MCF 10A (cell line): ENCODE results near the gene CD84. TPM values are rescaled to one million over a fixed set of nuclear protein-coding genes. Genes with fewer than 3 reads are reported as not detected.
A peak's percentile ranks its signal among the peaks of the same experiment; 100 is the strongest.

Experiments used
- BruUV-seq: library from RNA; stranded (reverse); fragments of 400-500 nt; replicated peaks from 2 replicates; lab custom pipeline; 2021; lab: Mats Ljungman, UMichigan
- CTCF ChIA-PET: fragments of 300-600 bp; sonication (Branson Sonifier 250); formaldehyde crosslinking; extraction: SDS; loops from one replicate; lab custom pipeline; 2021; ENCODE audit warnings: antibody characterized with exemption, inconsistent platforms; lab: Yijun Ruan, JAX
- POLR2A ChIA-PET: fragments of 300-600, 350-650 bp; sonication (Branson Sonifier 250); formaldehyde crosslinking; extraction: SDS; loops from one replicate; lab custom pipeline; 2020; ENCODE audit warnings: antibody characterized with exemption, inconsistent platforms; lab: Yijun Ruan, JAX
- DNase-seq: peaks from one replicate; pipeline ENCODE4 v3.0.0-alpha.2; 2018; ENCODE audit not compliant: unreplicated experiment
- H3K27ac Mint-ChIP-seq: one replicate; pipeline ENCODE4 v1.8.0; 2022; ENCODE audit warnings: mild to moderate bottlenecking, low read depth, mixed read lengths; ENCODE audit not compliant: unreplicated experiment
- H3K27me3 Mint-ChIP-seq: one replicate; pipeline ENCODE4 v1.8.0; 2022; ENCODE audit warnings: mixed read lengths; ENCODE audit not compliant: insufficient read depth, unreplicated experiment
- H3K36me3 Mint-ChIP-seq: one replicate; pipeline ENCODE4 v1.8.0; 2022; ENCODE audit warnings: mild to moderate bottlenecking, moderate library complexity, mixed read lengths; ENCODE audit not compliant: insufficient read depth, unreplicated experiment
- H3K4me1 Mint-ChIP-seq: one replicate; pipeline ENCODE4 v1.8.0; 2022; ENCODE audit warnings: mixed read lengths; ENCODE audit not compliant: insufficient read depth, unreplicated experiment
- H3K4me3 Mint-ChIP-seq: one replicate; pipeline ENCODE4 v1.8.0; 2022; ENCODE audit warnings: mild to moderate bottlenecking, moderate library complexity, mixed read lengths; ENCODE audit not compliant: unreplicated experiment
- H3K9me3 Mint-ChIP-seq: one replicate; pipeline ENCODE4 v1.8.0; 2022; ENCODE audit warnings: mixed read lengths; ENCODE audit not compliant: unreplicated experiment
- CTCF ChIP-seq: fragments of 200-600 bp; IDR thresholded peaks from one replicate; pipeline ENCODE4 v1.8.0; 2022; ENCODE audit warnings: antibody characterized with exemption, mild to moderate bottlenecking; ENCODE audit not compliant: unreplicated experiment
- intact Hi-C: fragments of 100-400 bp; cut with micrococcal nuclease; formaldehyde crosslinking; loops from 2 replicates; pipeline ENCODE4 v1.14.1; 2022
- total RNA-seq: library from RNA; stranded (reverse); gene quantifications from 2 replicates; pipeline ENCODE4 v1.2.3, GENCODE V29; 2022

Gene CD84
- total RNA-seq, 1 experiment from 2014 or later: not detected

- no peaks in the 10 kb centered on the region for H3K4me1 Mint-ChIP-seq
- ChIA-PET POLR2A (interaction anchor here (0.5 to 1.0 kb wide), 2 partner anchors 14 to 189 kb away, joined by 4 read pairs; no protein-coding TSS in a partner anchor), CTCF (interaction anchor here (1.0 to 2.9 kb wide), 2 partner anchors 9 to 110 kb away, joined by 4 to 8 read pairs; no protein-coding TSS in a partner anchor)
- intact Hi-C loops: no loop called here
- TF ChIP-seq CTCF: no peak
- H3K4me3 Mint-ChIP-seq: no peak overlapping the region
- no peaks in the 10 kb centered on the region for H3K9me3 Mint-ChIP-seq
- no peak overlapping the region for H3K27ac Mint-ChIP-seq
- H3K36me3 Mint-ChIP-seq: no peaks in the 10 kb centered on the region
- peaks cover 2% of the 10 kb centered on the region for H3K27me3 Mint-ChIP-seq
- no TSS peak for BruUV-seq
- DNase-seq: no peak
These were observed 83.0 kb downstream of the CD84 start for GRCh38 chr1:160496334-160496733.

- peak; percentile 35 for DNase-seq
- intact Hi-C loops: loop anchor here (1.0 kb wide), 1 partner anchor 113 kb away; no protein-coding TSS in a partner anchor
- Mint-ChIP-seq H3K4me1 (no peaks in the 10 kb centered on the region), H3K9me3 (no peaks in the 10 kb centered on the region), H3K27ac (no peak overlapping the region), H3K4me3 (no peak overlapping the region), H3K36me3 (no peaks in the 10 kb centered on the region), H3K27me3 (peaks cover 9% of the 10 kb centered on the region)
- ChIA-PET POLR2A (no interaction called here), CTCF (no interaction called here)
- BruUV-seq: no TSS peak
- TF ChIP-seq CTCF: peak; percentile 31
These were observed 84.7 kb downstream of the CD84 start for GRCh38 chr1:160494620-160495019.

- Mint-ChIP-seq H3K4me1 (no peaks in the 10 kb centered on the region), H3K27me3 (peaks cover 25% of the 10 kb centered on the region), H3K27ac (no peak overlapping the region), H3K4me3 (no peak overlapping the region), H3K9me3 (no peaks in the 10 kb centered on the region), H3K36me3 (no peaks in the 10 kb centered on the region)
- no peak for TF ChIP-seq CTCF
- ChIA-PET POLR2A (no interaction called here), CTCF (no interaction called here)
- DNase-seq: no peak
- intact Hi-C loops: no loop called here
- BruUV-seq: no TSS peak
These were observed 86.7 kb downstream of the CD84 start for GRCh38 chr1:160492617-160493016.

GRCh38 chr1:160491981-160492380 lies 87.3 kb downstream of the CD84 start:
- DNase-seq: no peak
- ChIA-PET POLR2A (no interaction called here), CTCF (no interaction called here)
- intact Hi-C loops: no loop called here
- Mint-ChIP-seq H3K27ac (no peak overlapping the region), H3K36me3 (no peaks in the 10 kb centered on the region), H3K4me3 (no peak overlapping the region), H3K9me3 (no peaks in the 10 kb centered on the region), H3K4me1 (no peaks in the 10 kb centered on the region), H3K27me3 (peaks cover 27% of the 10 kb centered on the region)
- BruUV-seq: no TSS peak
- no peak for TF ChIP-seq CTCF

Other genes starting within 250 kb of the CD84 start
- gene COPA, start 236.2 kb downstream of the CD84 start, total RNA-seq: 273 and 353 TPM in 2 replicates
- gene NCSTN, start 236.1 kb downstream of the CD84 start, total RNA-seq: 125 and 129 TPM in 2 replicates
- 0.12 and 0.20 TPM in 2 replicates for gene NHLH1, start 212.4 kb downstream of the CD84 start, total RNA-seq
- 0.26 and 0.27 TPM in 2 replicates for gene VANGL2, start 178.9 kb downstream of the CD84 start, total RNA-seq
- gene SLAMF6, start 56.2 kb downstream of the CD84 start, total RNA-seq: not detected in 2 replicates
- gene SLAMF1, start 67.5 kb upstream of the CD84 start, total RNA-seq: not detected in 2 replicates
- gene CD48, start 132.3 kb upstream of the CD84 start, total RNA-seq: not detected in 2 replicates
- 8.6 and 26.3 TPM in 2 replicates for gene SLAMF7, start 159.8 kb upstream of the CD84 start, total RNA-seq
- gene LY9, start 216.7 kb upstream of the CD84 start, total RNA-seq: not detected in 2 replicates